Neural progenitor cell (in vitro differentiated cells): Measurements from ENCODE around the gene DNAJC8. TPM values are rescaled to one million over a fixed set of nuclear protein-coding genes. Genes with fewer than 3 reads are reported as not detected.

Experiments used
- DNase-seq: peaks from one replicate; pipeline ENCODE4 v3.0.0-alpha.2; 2016; ENCODE audit warnings: low spot score
- H2AFZ ChIP-seq: fragments of 200-600 bp; sonication (generic); replicated peaks from 2 replicates; pipeline ENCODE4 v1.6.1; 2016; ENCODE audit warnings: antibody characterized with exemption
- H3F3A ChIP-seq: fragments of 200-600 bp; sonication (generic); 2 replicates; pipeline ENCODE4 v1.6.1; 2016; ENCODE audit warnings: antibody characterized with exemption, low read depth
- H3K27ac ChIP-seq: fragments of 200-600 bp; sonication (generic); 2 replicates; pipeline ENCODE4 v1.5.1; 2016; ENCODE audit warnings: mild to moderate bottlenecking
- H3K27me3 ChIP-seq: fragments of 200-600 bp; sonication (generic); 2 replicates; pipeline ENCODE4 v1.6.1; 2016; ENCODE audit warnings: mild to moderate bottlenecking, moderate library complexity
- H3K36me3 ChIP-seq: fragments of 200-600 bp; sonication (generic); 2 replicates; pipeline ENCODE4 v1.5.1; 2016
- H3K4me1 ChIP-seq: fragments of 200-600 bp; sonication (generic); 2 replicates; pipeline ENCODE4 v1.6.1; 2016; ENCODE audit warnings: mixed run types
- H3K4me2 ChIP-seq: fragments of 200-600 bp; sonication (generic); 2 replicates; pipeline ENCODE4 v1.6.1; 2016
- H3K4me3 ChIP-seq: fragments of 200-600 bp; sonication (generic); 2 replicates; pipeline ENCODE4 v1.5.1; 2016
- H3K79me2 ChIP-seq: fragments of 200-600 bp; sonication (generic); 2 replicates; pipeline ENCODE4 v1.6.1; 2016; ENCODE audit warnings: low read depth
- H3K9ac ChIP-seq: fragments of 200-600 bp; sonication (generic); 2 replicates; pipeline ENCODE4 v1.6.1; 2016
- H3K9me3 ChIP-seq: fragments of 200-600 bp; sonication (generic); 2 replicates; pipeline ENCODE4 v1.5.1; 2016; ENCODE audit warnings: low read depth
- H4K20me1 ChIP-seq: fragments of 200-600 bp; sonication (generic); 2 replicates; pipeline ENCODE4 v1.6.1; 2016; ENCODE audit warnings: low read depth
- H3K27ac Mint-ChIP-seq: 3 replicates; pipeline ENCODE4 v1.8.0; 2021; ENCODE audit warnings: mixed read lengths
- H3K27me3 Mint-ChIP-seq: 2 replicates; pipeline ENCODE4 v1.8.0; 2022; ENCODE audit warnings: low read depth, mild to moderate bottlenecking, inconsistent platforms, moderate library complexity, mixed read lengths; ENCODE audit not compliant: insufficient read depth
- H3K36me3 Mint-ChIP-seq: 3 replicates; pipeline ENCODE4 v1.8.0; 2021; ENCODE audit warnings: mixed read lengths
- H3K4me1 Mint-ChIP-seq: 3 replicates; pipeline ENCODE4 v1.8.0; 2021; ENCODE audit warnings: mixed read lengths
- H3K4me3 Mint-ChIP-seq: 3 replicates; pipeline ENCODE4 v1.8.0; 2021; ENCODE audit warnings: mild to moderate bottlenecking, moderate library complexity, mixed read lengths
- H3K9me3 Mint-ChIP-seq: 3 replicates; pipeline ENCODE4 v1.8.0; 2020; ENCODE audit warnings: mixed read lengths
- EZH2 ChIP-seq: fragments of 200-600 bp; sonication (generic); IDR thresholded peaks from 2 replicates; pipeline ENCODE4 v1.6.1; 2017; ENCODE audit warnings: antibody characterized with exemption, mild to moderate bottlenecking, moderate library complexity
- EZH2phosphoT487 ChIP-seq: fragments of 200-600 bp; sonication (generic); IDR thresholded peaks from 2 replicates; pipeline ENCODE4 v1.6.1; 2017; ENCODE audit warnings: antibody characterized with exemption
- total RNA-seq: library from RNA; depleted of rRNA; stranded (reverse); fragments of >200 nt; gene quantifications from 2 replicates; pipeline ENCODE4 v1.2.3, GENCODE V29; 2015; ENCODE audit warnings: low replicate concordance
- TF ChIP-seq, protein P1 (sequence below): fragments of 200-600 bp; sonication (generic); IDR thresholded peaks from 2 replicates; pipeline ENCODE4 v1.5.1; 2017; ENCODE audit warnings: antibody characterized with exemption, mild to moderate bottlenecking

The DNAJC8 gene
- total RNA-seq, 1 donor from 2014 or later = 117 TPM

GRCh38 chr1:28267633-28268032 is 34.8 kb upstream of the DNAJC8 start:
- no peak for DNase-seq
- Histone ChIP-seq H3K36me3 (no peaks in the 10 kb centered on the region), H3K9ac (no peak overlapping the region), H3K27me3 (no peaks in the 10 kb centered on the region), H3K4me2 (no peak overlapping the region), H3K4me3 (no peak overlapping the region), H3K27ac (no peak overlapping the region), H3F3A (no peaks in the 10 kb centered on the region), H4K20me1 (peaks cover 55% of the 10 kb centered on the region), H3K4me1 (peaks cover 21% of the 10 kb centered on the region), H3K79me2 (peaks cover 72% of the 10 kb centered on the region), H2AFZ (no peak overlapping the region), H3K9me3 (no peaks in the 10 kb centered on the region)
- peaks cover 16% of the 10 kb centered on the region for H3K4me1 Mint-ChIP-seq
- H3K27me3 Mint-ChIP-seq = peaks cover 2% of the 10 kb centered on the region
- peak overlapping the region; percentile 21 for H3K27ac Mint-ChIP-seq
- TF ChIP-seq EZH2phosphoT487 (no peak), EZH2 (no peak)
- TF ChIP-seq, protein P1, sequence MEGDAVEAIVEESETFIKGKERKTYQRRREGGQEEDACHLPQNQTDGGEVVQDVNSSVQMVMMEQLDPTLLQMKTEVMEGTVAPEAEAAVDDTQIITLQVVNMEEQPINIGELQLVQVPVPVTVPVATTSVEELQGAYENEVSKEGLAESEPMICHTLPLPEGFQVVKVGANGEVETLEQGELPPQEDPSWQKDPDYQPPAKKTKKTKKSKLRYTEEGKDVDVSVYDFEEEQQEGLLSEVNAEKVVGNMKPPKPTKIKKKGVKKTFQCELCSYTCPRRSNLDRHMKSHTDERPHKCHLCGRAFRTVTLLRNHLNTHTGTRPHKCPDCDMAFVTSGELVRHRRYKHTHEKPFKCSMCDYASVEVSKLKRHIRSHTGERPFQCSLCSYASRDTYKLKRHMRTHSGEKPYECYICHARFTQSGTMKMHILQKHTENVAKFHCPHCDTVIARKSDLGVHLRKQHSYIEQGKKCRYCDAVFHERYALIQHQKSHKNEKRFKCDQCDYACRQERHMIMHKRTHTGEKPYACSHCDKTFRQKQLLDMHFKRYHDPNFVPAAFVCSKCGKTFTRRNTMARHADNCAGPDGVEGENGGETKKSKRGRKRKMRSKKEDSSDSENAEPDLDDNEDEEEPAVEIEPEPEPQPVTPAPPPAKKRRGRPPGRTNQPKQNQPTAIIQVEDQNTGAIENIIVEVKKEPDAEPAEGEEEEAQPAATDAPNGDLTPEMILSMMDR = no peak
- no peak overlapping the region for H3K4me3 Mint-ChIP-seq
- H3K36me3 Mint-ChIP-seq = peaks cover 4% of the 10 kb centered on the region
- no peaks in the 10 kb centered on the region for H3K9me3 Mint-ChIP-seq

DNA sequence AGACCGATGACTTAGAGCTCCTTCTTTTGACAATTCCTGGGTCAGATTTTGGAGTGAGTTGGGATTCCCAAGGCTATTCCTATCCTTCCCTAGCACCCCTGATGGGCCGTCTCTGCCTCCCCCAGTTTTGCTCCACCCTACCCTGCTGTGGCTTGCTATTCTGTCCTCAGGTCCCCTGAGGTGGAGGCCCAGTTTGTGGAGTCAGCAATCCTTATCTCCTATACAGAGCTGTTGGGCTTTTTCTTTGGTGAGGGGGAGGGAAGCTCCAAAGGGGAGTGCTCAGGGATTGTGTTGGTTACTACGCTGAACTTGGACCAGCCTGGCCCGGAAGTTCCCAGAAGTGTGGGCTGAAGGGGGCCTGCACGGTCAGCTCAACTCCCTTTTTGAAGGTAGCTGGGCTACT is 34.1 kb upstream of the DNAJC8 start:
- peaks cover 16% of the 10 kb centered on the region for H3K4me1 Mint-ChIP-seq
- H3K4me3 Mint-ChIP-seq = no peak overlapping the region
- Histone ChIP-seq H3K4me2 (peak overlapping the region; percentile 11), H3K36me3 (no peaks in the 10 kb centered on the region), H4K20me1 (peaks cover 60% of the 10 kb centered on the region), H3K9ac (no peak overlapping the region), H3K27ac (no peak overlapping the region), H3K27me3 (no peaks in the 10 kb centered on the region), H3K4me1 (peaks cover 21% of the 10 kb centered on the region), H3K79me2 (peaks cover 79% of the 10 kb centered on the region), H3K9me3 (no peaks in the 10 kb centered on the region), H2AFZ (no peak overlapping the region), H3K4me3 (no peak overlapping the region), H3F3A (no peaks in the 10 kb centered on the region)
- H3K9me3 Mint-ChIP-seq = no peaks in the 10 kb centered on the region
- no peak for TF ChIP-seq EZH2phosphoT487
- TF ChIP-seq, protein P1 = no peak
- DNase-seq = no peak
- H3K27me3 Mint-ChIP-seq = peaks cover 2% of the 10 kb centered on the region
- H3K36me3 Mint-ChIP-seq = peaks cover 4% of the 10 kb centered on the region
- H3K27ac Mint-ChIP-seq = no peak overlapping the region

GRCh38 chr1:28265577-28265976 is 32.7 kb upstream of the DNAJC8 start:
- no peaks in the 10 kb centered on the region for H3F3A ChIP-seq
- no peak overlapping the region for H3K4me2 ChIP-seq
- Mint-ChIP-seq H3K4me1 (peaks cover 26% of the 10 kb centered on the region), H3K4me3 (no peak overlapping the region), H3K9me3 (no peaks in the 10 kb centered on the region), H3K27ac (no peak overlapping the region), H3K36me3 (peaks cover 2% of the 10 kb centered on the region), H3K27me3 (peaks cover 4% of the 10 kb centered on the region)
- peaks cover 72% of the 10 kb centered on the region for H4K20me1 ChIP-seq
- H3K27ac ChIP-seq = no peak overlapping the region
- no peak overlapping the region for H2AFZ ChIP-seq
- H3K9ac ChIP-seq = no peak overlapping the region
- H3K27me3 ChIP-seq = no peaks in the 10 kb centered on the region
- peaks cover 29% of the 10 kb centered on the region for H3K4me1 ChIP-seq
- no peaks in the 10 kb centered on the region for H3K36me3 ChIP-seq
- no peak overlapping the region for H3K4me3 ChIP-seq
- H3K79me2 ChIP-seq = peaks cover 87% of the 10 kb centered on the region
- no peaks in the 10 kb centered on the region for H3K9me3 ChIP-seq
- TF ChIP-seq, protein P1 = no peak
- no peak for TF ChIP-seq EZH2
- no peak for TF ChIP-seq EZH2phosphoT487
- no peak for DNase-seq

DNA sequence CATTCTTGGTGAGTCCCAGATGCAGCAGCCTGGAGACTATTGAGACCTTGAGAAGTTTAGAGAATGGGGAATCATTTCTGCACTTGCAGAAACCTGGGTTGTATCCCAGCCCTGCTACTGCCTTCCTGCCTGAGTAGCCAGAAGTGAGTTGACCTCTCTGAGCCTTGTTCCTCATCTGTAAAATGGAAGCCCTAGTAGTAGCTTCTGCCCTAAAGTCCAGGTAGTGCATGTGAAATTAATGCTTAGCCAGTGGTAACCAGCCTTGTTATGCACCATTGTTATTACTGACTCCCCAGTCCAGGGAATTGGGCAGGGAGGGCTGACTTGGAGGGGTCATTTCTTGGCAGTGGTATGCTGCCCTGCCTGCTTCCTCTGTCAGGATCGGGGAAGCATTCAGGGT is 32.1 kb upstream of the DNAJC8 start:
- peaks cover 76% of the 10 kb centered on the region for H4K20me1 ChIP-seq
- DNase-seq = no peak
- no peak overlapping the region for H3K4me3 ChIP-seq
- no peak overlapping the region for H3K9ac ChIP-seq
- peaks cover 92% of the 10 kb centered on the region for H3K79me2 ChIP-seq
- Mint-ChIP-seq H3K36me3 (no peaks in the 10 kb centered on the region), H3K4me1 (peaks cover 26% of the 10 kb centered on the region), H3K27me3 (peaks cover 4% of the 10 kb centered on the region), H3K9me3 (no peaks in the 10 kb centered on the region), H3K27ac (no peak overlapping the region), H3K4me3 (no peak overlapping the region)
- H2AFZ ChIP-seq = no peak overlapping the region
- H3K27ac ChIP-seq = no peak overlapping the region
- H3K9me3 ChIP-seq = no peaks in the 10 kb centered on the region
- peaks cover 29% of the 10 kb centered on the region for H3K4me1 ChIP-seq
- TF ChIP-seq EZH2 (no peak), EZH2phosphoT487 (no peak)
- TF ChIP-seq, protein P1 = no peak
- no peaks in the 10 kb centered on the region for H3K27me3 ChIP-seq
- H3K36me3 ChIP-seq = no peaks in the 10 kb centered on the region
- H3K4me2 ChIP-seq = no peak overlapping the region
- H3F3A ChIP-seq = peaks cover 4% of the 10 kb centered on the region
